Measurements from ENCODE around the gene MARK1.

MARK1 gene

GRCh38 chr1:220527908-220528678, at the start of gene MARK1:
TSS of gene MARK1 (plus strand) at chr1:220528136. CDS start at chr1:220528823, 687 bp downstream.
- DNase-seq (ENCODE audit: low read depth, low spot score) = peak; percentile 55
- peaks cover under 1% of the 10 kb centered on the region; the same call in 1 of the 2 replicates for H3K9me3 ChIP-seq (ENCODE audit: insufficient read depth, low read length)
- peak within 1 kb of the TSS; percentile 87 for H3K4me3 ChIP-seq (ENCODE audit: insufficient read length, low read depth)
- peak within 1 kb of the TSS; percentile 96 for H3K9ac ChIP-seq (ENCODE audit: insufficient read length, low read depth)
- peaks cover 9% of the 10 kb centered on the region for H3K27me3 ChIP-seq (ENCODE audit: insufficient read depth, insufficient read length)
- H3K4me1 ChIP-seq (ENCODE audit: insufficient read depth, insufficient read length) = no peaks in the 10 kb centered on the region
- no peaks in the 10 kb centered on the region for H3K36me3 ChIP-seq (ENCODE audit: insufficient read depth, insufficient read length, low read length)
- TF ChIP-seq ZNF274 (IDR thresholded peaks at IDR 0.05; ENCODE audit: low read depth, low read length) = no peak
- no peak for TF ChIP-seq SUZ12 (IDR thresholded peaks at IDR 0.05; ENCODE audit: extremely low read depth, insufficient read depth, insufficient read length)
- TF ChIP-seq YY1 (IDR thresholded peaks at IDR 0.05; ENCODE audit: insufficient read depth, insufficient read length) = no peak

GRCh38 chr1:220483700-220484099, 44.2 kb upstream of the MARK1 start:
- TF ChIP-seq YY1 (IDR thresholded peaks at IDR 0.05; ENCODE audit: insufficient read depth, insufficient read length) = no peak
- no peak for TF ChIP-seq ZNF274 (IDR thresholded peaks at IDR 0.05; ENCODE audit: low read depth, low read length)
- no peak for TF ChIP-seq SUZ12 (IDR thresholded peaks at IDR 0.05; ENCODE audit: extremely low read depth, insufficient read depth, insufficient read length)
- Histone ChIP-seq H3K9ac (ENCODE audit: insufficient read length, low read depth) (no peak overlapping the region), H3K4me1 (ENCODE audit: insufficient read depth, insufficient read length) (no peaks in the 10 kb centered on the region), H3K4me3 (ENCODE audit: insufficient read length, low read depth) (no peak overlapping the region), H3K27me3 (ENCODE audit: insufficient read depth, insufficient read length) (no peaks in the 10 kb centered on the region), H3K36me3 (ENCODE audit: insufficient read depth, insufficient read length, low read length) (no peaks in the 10 kb centered on the region), H3K9me3 (ENCODE audit: insufficient read depth, low read length) (no peaks in the 10 kb centered on the region)
- peak; percentile 5 for DNase-seq (ENCODE audit: low read depth, low spot score)

GRCh38 chr1:220484135-220484534, 43.8 kb upstream of the MARK1 start:
- TF ChIP-seq ZNF274 (IDR thresholded peaks at IDR 0.05; ENCODE audit: low read depth, low read length) (no peak), SUZ12 (IDR thresholded peaks at IDR 0.05; ENCODE audit: extremely low read depth, insufficient read depth, insufficient read length) (no peak), YY1 (IDR thresholded peaks at IDR 0.05; ENCODE audit: insufficient read depth, insufficient read length) (no peak)
- H3K4me3 ChIP-seq (ENCODE audit: insufficient read length, low read depth) = no peak overlapping the region
- H3K4me1 ChIP-seq (ENCODE audit: insufficient read depth, insufficient read length) = no peaks in the 10 kb centered on the region
- DNase-seq (ENCODE audit: low read depth, low spot score) = no peak
- H3K36me3 ChIP-seq (ENCODE audit: insufficient read depth, insufficient read length, low read length) = no peaks in the 10 kb centered on the region
- no peaks in the 10 kb centered on the region for H3K27me3 ChIP-seq (ENCODE audit: insufficient read depth, insufficient read length)
- H3K9ac ChIP-seq (ENCODE audit: insufficient read length, low read depth) = no peak overlapping the region
- H3K9me3 ChIP-seq (ENCODE audit: insufficient read depth, low read length) = no peaks in the 10 kb centered on the region

GRCh38 chr1:220485131-220485530, 42.8 kb upstream of the MARK1 start:
- peak; percentile 13 for DNase-seq (ENCODE audit: low read depth, low spot score)
- H3K4me1 ChIP-seq (ENCODE audit: insufficient read depth, insufficient read length) = no peaks in the 10 kb centered on the region
- H3K27me3 ChIP-seq (ENCODE audit: insufficient read depth, insufficient read length) = no peaks in the 10 kb centered on the region

GRCh38 chr1:220485791-220486190, 42.1 kb upstream of the MARK1 start:
- no peak for TF ChIP-seq SUZ12 (IDR thresholded peaks at IDR 0.05; ENCODE audit: extremely low read depth, insufficient read depth, insufficient read length)
- no peak for TF ChIP-seq ZNF274 (IDR thresholded peaks at IDR 0.05; ENCODE audit: low read depth, low read length)
- TF ChIP-seq YY1 (IDR thresholded peaks at IDR 0.05; ENCODE audit: insufficient read depth, insufficient read length) = no peak
- no peaks in the 10 kb centered on the region for H3K27me3 ChIP-seq (ENCODE audit: insufficient read depth, insufficient read length)
- no peak for DNase-seq (ENCODE audit: low read depth, low spot score)
- H3K4me3 ChIP-seq (ENCODE audit: insufficient read length, low read depth) = no peak overlapping the region
- H3K36me3 ChIP-seq (ENCODE audit: insufficient read depth, insufficient read length, low read length) = no peaks in the 10 kb centered on the region
- H3K9me3 ChIP-seq (ENCODE audit: insufficient read depth, low read length) = no peaks in the 10 kb centered on the region
- no peaks in the 10 kb centered on the region for H3K4me1 ChIP-seq (ENCODE audit: insufficient read depth, insufficient read length)
- H3K9ac ChIP-seq (ENCODE audit: insufficient read length, low read depth) = no peak overlapping the region

More at GRCh38 chr1:220485131-220485530, 42.8 kb upstream of the MARK1 start:
- Histone ChIP-seq H3K9me3 (ENCODE audit: insufficient read depth, low read length) (no peaks in the 10 kb centered on the region), H3K36me3 (ENCODE audit: insufficient read depth, insufficient read length, low read length) (no peaks in the 10 kb centered on the region), H3K9ac (ENCODE audit: insufficient read length, low read depth) (no peak overlapping the region), H3K4me3 (ENCODE audit: insufficient read length, low read depth) (no peak overlapping the region)
- TF ChIP-seq SUZ12 (IDR thresholded peaks at IDR 0.05; ENCODE audit: extremely low read depth, insufficient read depth, insufficient read length) = no peak
- no peak for TF ChIP-seq ZNF274 (IDR thresholded peaks at IDR 0.05; ENCODE audit: low read depth, low read length)
- TF ChIP-seq YY1 (IDR thresholded peaks at IDR 0.05; ENCODE audit: insufficient read depth, insufficient read length) = no peak

GRCh38 chr1:220487297-220487820, 40.6 kb upstream of the MARK1 start:
- H3K9ac ChIP-seq (ENCODE audit: insufficient read length, low read depth) = no peak overlapping the region
- no peak for TF ChIP-seq SUZ12 (IDR thresholded peaks at IDR 0.05; ENCODE audit: extremely low read depth, insufficient read depth, insufficient read length)
- no peak for TF ChIP-seq ZNF274 (IDR thresholded peaks at IDR 0.05; ENCODE audit: low read depth, low read length)
- TF ChIP-seq YY1 (IDR thresholded peaks at IDR 0.05; ENCODE audit: insufficient read depth, insufficient read length) = no peak
- H3K4me1 ChIP-seq (ENCODE audit: insufficient read depth, insufficient read length) = no peaks in the 10 kb centered on the region
- no peaks in the 10 kb centered on the region for H3K27me3 ChIP-seq (ENCODE audit: insufficient read depth, insufficient read length)
- H3K36me3 ChIP-seq (ENCODE audit: insufficient read depth, insufficient read length, low read length) = no peaks in the 10 kb centered on the region
- H3K4me3 ChIP-seq (ENCODE audit: insufficient read length, low read depth) = no peak overlapping the region
- DNase-seq (ENCODE audit: low read depth, low spot score) = no peak
- H3K9me3 ChIP-seq (ENCODE audit: insufficient read depth, low read length) = no peaks in the 10 kb centered on the region

GRCh38 chr1:220491891-220492290, 36.0 kb upstream of the MARK1 start:
- TF ChIP-seq SUZ12 (IDR thresholded peaks at IDR 0.05; ENCODE audit: extremely low read depth, insufficient read depth, insufficient read length) (no peak), ZNF274 (IDR thresholded peaks at IDR 0.05; ENCODE audit: low read depth, low read length) (no peak), YY1 (IDR thresholded peaks at IDR 0.05; ENCODE audit: insufficient read depth, insufficient read length) (no peak)
- no peaks in the 10 kb centered on the region for H3K27me3 ChIP-seq (ENCODE audit: insufficient read depth, insufficient read length)
- no peak for DNase-seq (ENCODE audit: low read depth, low spot score)
- H3K4me1 ChIP-seq (ENCODE audit: insufficient read depth, insufficient read length) = no peaks in the 10 kb centered on the region
- no peaks in the 10 kb centered on the region for H3K36me3 ChIP-seq (ENCODE audit: insufficient read depth, insufficient read length, low read length)
- H3K4me3 ChIP-seq (ENCODE audit: insufficient read length, low read depth) = no peak overlapping the region
- H3K9me3 ChIP-seq (ENCODE audit: insufficient read depth, low read length) = no peaks in the 10 kb centered on the region
- H3K9ac ChIP-seq (ENCODE audit: insufficient read length, low read depth) = no peak overlapping the region
